Measurements from ENCODE around the gene HOXC12.

The HOXC12 gene

DNA sequence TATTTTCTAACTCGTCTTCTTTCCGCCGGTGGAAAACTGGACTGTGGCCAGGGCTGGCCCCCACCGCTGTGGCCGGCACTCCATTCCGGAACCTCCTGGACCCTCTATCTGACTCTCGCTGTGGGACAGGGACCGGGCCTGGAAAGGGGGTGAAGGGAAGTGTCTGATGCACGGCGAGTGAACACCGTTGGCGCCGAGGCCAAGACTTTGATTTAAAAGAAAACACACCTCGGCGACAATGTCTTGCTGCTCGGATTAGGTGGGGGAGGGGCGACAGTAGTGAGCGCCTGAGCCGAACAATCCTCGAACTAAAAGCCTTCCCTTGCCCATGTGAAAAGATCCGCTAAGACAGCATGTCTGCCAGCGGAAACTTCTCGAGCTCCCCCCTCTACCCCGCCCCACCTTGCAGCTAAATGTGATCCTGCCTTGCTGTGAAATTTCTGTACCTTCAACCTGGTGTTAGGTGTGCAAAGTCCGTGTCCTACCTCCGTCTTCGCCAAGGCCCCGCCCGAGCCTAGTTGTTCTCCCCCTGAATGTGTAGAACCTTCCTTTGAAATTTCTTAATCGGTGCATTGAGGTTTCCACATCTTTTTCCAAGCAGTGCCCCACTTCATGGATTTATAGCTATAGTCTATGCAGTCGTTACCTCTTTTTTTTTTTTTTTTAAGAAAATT is 20.9 kb downstream of the HOXC12 start:
- TF ChIP-seq EP300 (IDR thresholded peaks at IDR 0.05; ENCODE audit: borderline replicate concordance) = no peak
- TF ChIP-seq TEAD4 (IDR thresholded peaks at IDR 0.05) = no peak
- no peak for TF ChIP-seq USF1 (IDR thresholded peaks at IDR 0.05)
- no peak for TF ChIP-seq TAF1 (IDR thresholded peaks at IDR 0.05; ENCODE audit: low read depth)
- no peak for TF ChIP-seq FOXM1 (IDR thresholded peaks at IDR 0.05; ENCODE audit: borderline replicate concordance, low read depth)
- TF ChIP-seq, protein P1, sequence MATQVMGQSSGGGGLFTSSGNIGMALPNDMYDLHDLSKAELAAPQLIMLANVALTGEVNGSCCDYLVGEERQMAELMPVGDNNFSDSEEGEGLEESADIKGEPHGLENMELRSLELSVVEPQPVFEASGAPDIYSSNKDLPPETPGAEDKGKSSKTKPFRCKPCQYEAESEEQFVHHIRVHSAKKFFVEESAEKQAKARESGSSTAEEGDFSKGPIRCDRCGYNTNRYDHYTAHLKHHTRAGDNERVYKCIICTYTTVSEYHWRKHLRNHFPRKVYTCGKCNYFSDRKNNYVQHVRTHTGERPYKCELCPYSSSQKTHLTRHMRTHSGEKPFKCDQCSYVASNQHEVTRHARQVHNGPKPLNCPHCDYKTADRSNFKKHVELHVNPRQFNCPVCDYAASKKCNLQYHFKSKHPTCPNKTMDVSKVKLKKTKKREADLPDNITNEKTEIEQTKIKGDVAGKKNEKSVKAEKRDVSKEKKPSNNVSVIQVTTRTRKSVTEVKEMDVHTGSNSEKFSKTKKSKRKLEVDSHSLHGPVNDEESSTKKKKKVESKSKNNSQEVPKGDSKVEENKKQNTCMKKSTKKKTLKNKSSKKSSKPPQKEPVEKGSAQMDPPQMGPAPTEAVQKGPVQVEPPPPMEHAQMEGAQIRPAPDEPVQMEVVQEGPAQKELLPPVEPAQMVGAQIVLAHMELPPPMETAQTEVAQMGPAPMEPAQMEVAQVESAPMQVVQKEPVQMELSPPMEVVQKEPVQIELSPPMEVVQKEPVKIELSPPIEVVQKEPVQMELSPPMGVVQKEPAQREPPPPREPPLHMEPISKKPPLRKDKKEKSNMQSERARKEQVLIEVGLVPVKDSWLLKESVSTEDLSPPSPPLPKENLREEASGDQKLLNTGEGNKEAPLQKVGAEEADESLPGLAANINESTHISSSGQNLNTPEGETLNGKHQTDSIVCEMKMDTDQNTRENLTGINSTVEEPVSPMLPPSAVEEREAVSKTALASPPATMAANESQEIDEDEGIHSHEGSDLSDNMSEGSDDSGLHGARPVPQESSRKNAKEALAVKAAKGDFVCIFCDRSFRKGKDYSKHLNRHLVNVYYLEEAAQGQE (IDR thresholded peaks at IDR 0.05; ENCODE audit: low read depth) = no peak
- no peak for TF ChIP-seq CREB1 (IDR thresholded peaks at IDR 0.05; ENCODE audit: low read depth)
- no peak for TF ChIP-seq NFIC (IDR thresholded peaks at IDR 0.05)
- no peak for TF ChIP-seq YY1 (IDR thresholded peaks at IDR 0.05; ENCODE audit: low read depth)
- TF ChIP-seq ZBTB7A (IDR thresholded peaks at IDR 0.05; ENCODE audit: low read depth) = no peak
- TF ChIP-seq TCF12 (IDR thresholded peaks at IDR 0.05; ENCODE audit: low read depth) = no peak
- TF ChIP-seq RAD21 (IDR thresholded peaks at IDR 0.05; ENCODE audit: low read depth) = no peak
- no peak for TF ChIP-seq CEBPB (IDR thresholded peaks at IDR 0.05)

GRCh38 chr12:53976172-53976822 is 21.6 kb downstream of the HOXC12 start:
- TF ChIP-seq TEAD4 (IDR thresholded peaks at IDR 0.05) = no peak
- no peak for TF ChIP-seq USF1 (IDR thresholded peaks at IDR 0.05)
- no peak for TF ChIP-seq CREB1 (IDR thresholded peaks at IDR 0.05; ENCODE audit: low read depth)
- TF ChIP-seq, protein P2, sequence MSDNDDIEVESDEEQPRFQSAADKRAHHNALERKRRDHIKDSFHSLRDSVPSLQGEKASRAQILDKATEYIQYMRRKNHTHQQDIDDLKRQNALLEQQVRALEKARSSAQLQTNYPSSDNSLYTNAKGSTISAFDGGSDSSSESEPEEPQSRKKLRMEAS (IDR thresholded peaks at IDR 0.05) = no peak
- TF ChIP-seq FOXM1 (IDR thresholded peaks at IDR 0.05; ENCODE audit: borderline replicate concordance, low read depth) = no peak
- no peak for TF ChIP-seq ZBTB7A (IDR thresholded peaks at IDR 0.05; ENCODE audit: low read depth)
- TF ChIP-seq, protein P1 (IDR thresholded peaks at IDR 0.05; ENCODE audit: low read depth) = no peak
- TF ChIP-seq RAD21 (IDR thresholded peaks at IDR 0.05; ENCODE audit: low read depth) = no peak
- no peak for TF ChIP-seq CEBPB (IDR thresholded peaks at IDR 0.05)
- TF ChIP-seq YY1 (IDR thresholded peaks at IDR 0.05; ENCODE audit: low read depth) = no peak
- TF ChIP-seq NFIC (IDR thresholded peaks at IDR 0.05) = no peak
- TF ChIP-seq EP300 (IDR thresholded peaks at IDR 0.05; ENCODE audit: borderline replicate concordance) = no peak
- TF ChIP-seq TCF12 (IDR thresholded peaks at IDR 0.05; ENCODE audit: low read depth) = no peak
- TF ChIP-seq EGR1 (IDR thresholded peaks at IDR 0.05) = no peak
- TF ChIP-seq TAF1 (IDR thresholded peaks at IDR 0.05; ENCODE audit: low read depth) = no peak

DNA sequence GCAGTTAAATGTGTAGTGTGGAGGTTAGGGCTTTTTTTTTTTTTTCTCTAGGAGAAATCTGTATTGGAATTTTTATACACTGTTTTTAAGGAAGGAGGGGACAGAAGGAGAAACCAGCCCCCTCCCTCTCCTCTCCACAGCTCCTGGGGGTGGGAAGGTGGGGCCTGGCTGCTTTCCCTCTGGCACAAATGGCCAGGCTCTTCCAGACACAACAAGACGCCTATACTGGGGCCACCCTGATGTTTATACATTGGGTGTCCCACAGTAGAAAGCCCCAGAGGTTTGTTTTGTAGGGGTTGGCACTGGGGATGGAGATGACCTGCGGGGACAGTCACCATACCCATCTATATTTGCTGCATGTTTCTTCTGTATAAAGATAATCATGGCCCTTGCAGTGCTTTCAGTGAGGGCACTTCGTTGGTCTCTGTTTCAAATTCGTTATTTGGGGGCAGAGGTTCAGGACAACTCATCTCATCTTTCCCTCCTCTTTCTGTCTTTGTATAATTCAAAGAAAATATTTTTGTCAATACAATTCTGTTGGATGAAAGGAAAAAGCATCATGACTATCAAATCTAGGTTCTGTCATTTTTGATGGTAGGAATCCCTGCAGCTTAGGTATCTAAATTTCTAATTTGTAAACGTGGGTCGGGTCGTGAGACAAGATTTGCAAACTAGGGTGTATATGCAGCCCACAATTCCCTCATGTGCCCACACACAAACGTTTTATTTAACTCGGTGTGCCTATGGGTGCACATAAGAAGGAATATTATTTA is 22.3 kb downstream of the HOXC12 start:
- TF ChIP-seq, protein P1 (IDR thresholded peaks at IDR 0.05; ENCODE audit: low read depth) = no peak
- TF ChIP-seq USF1 (IDR thresholded peaks at IDR 0.05) = no peak
